DMS114 treated with DMSO at 0.1 percent for 48 hours (cell line): ENCODE data around the gene TMEM158.
A peak's percentile ranks its signal among the peaks of the same experiment; 100 is the strongest.

Experiments used
- DNase-seq: peaks from one replicate; lab custom pipeline; 2025; ENCODE audit not compliant: unreplicated experiment; lab: John Stamatoyannopoulos, UW

TMEM158 gene

GRCh38 chr3:45226206-45226915 lies at the start of gene TMEM158:
TSS of gene TMEM158 (minus strand) at chr3:45226287. CDS start at chr3:45226027, 260 bp downstream.
- DNase-seq: peak; percentile 22

- DNase-seq: no peak
Observed at GRCh38 chr3:45275006-45275704, 49.1 kb upstream of the TMEM158 start.

- no peak for DNase-seq
Observed at GRCh38 chr3:45273681-45274515, 47.8 kb upstream of the TMEM158 start.

GRCh38 chr3:45272828-45273470 lies 46.9 kb upstream of the TMEM158 start:
- DNase-seq: no peak

- no peak for DNase-seq
Observed at GRCh38 chr3:45272032-45272810, 46.1 kb upstream of the TMEM158 start.

- DNase-seq: no peak
Observed at GRCh38 chr3:45269952-45270351, 43.9 kb upstream of the TMEM158 start.

- no peak for DNase-seq
Observed at GRCh38 chr3:45267097-45267496, 41.0 kb upstream of the TMEM158 start.

- DNase-seq: no peak
Observed at GRCh38 chr3:45261333-45262110, 35.4 kb upstream of the TMEM158 start.

- no peak for DNase-seq
Observed at GRCh38 chr3:45259133-45259532, 33.0 kb upstream of the TMEM158 start.

- no peak for DNase-seq
Observed at GRCh38 chr3:45258317-45258716, 32.2 kb upstream of the TMEM158 start.

GRCh38 chr3:45253316-45253715 lies 27.2 kb upstream of the TMEM158 start:
- DNase-seq: no peak

- no peak for DNase-seq
Observed at GRCh38 chr3:45252826-45253225, 26.7 kb upstream of the TMEM158 start.

GRCh38 chr3:45249391-45249790 lies 23.3 kb upstream of the TMEM158 start:
- no peak for DNase-seq

GRCh38 chr3:45246241-45246640 lies 20.2 kb upstream of the TMEM158 start:
- no peak for DNase-seq

GRCh38 chr3:45244356-45244755 lies 18.3 kb upstream of the TMEM158 start:
- DNase-seq: no peak

GRCh38 chr3:45241206-45241605 lies 15.1 kb upstream of the TMEM158 start:
- DNase-seq: no peak

GRCh38 chr3:45240292-45240691 lies 14.2 kb upstream of the TMEM158 start:
- no peak for DNase-seq

GRCh38 chr3:45239254-45239653 lies 13.2 kb upstream of the TMEM158 start:
- DNase-seq: no peak

GRCh38 chr3:45236964-45237363 lies 10.9 kb upstream of the TMEM158 start:
- DNase-seq: no peak

- no peak for DNase-seq
Observed at GRCh38 chr3:45235409-45235808, 9.3 kb upstream of the TMEM158 start.
